Measurements from ENCODE around the gene NUAK1.

GRCh38 chr12:106064721-106065021, 74.1 kb downstream of the NUAK1 start:
- TF ChIP-seq POLR2AphosphoS5 (IDR thresholded peaks at IDR 0.05), result no peak
- no peak for TF ChIP-seq CTCF (IDR thresholded peaks at IDR 0.05)
